CD8-positive, alpha-beta memory T cell (primary cell): ENCODE measurements around the gene RAD51B. TPM values are rescaled to one million over a fixed set of nuclear protein-coding genes. Genes with fewer than 3 reads are reported as not detected.

Experiments
- CTCF ChIA-PET: fragments of 350-600 bp; sonication (Branson Sonifier 250); formaldehyde crosslinking; loops from one replicate; lab custom pipeline; 2021; ENCODE audit warnings: antibody characterized with exemption; lab: Charles Lee
- POLR2A ChIA-PET: fragments of 350-600 bp; sonication (Branson Sonifier 250); formaldehyde crosslinking; loops from one replicate; lab custom pipeline; 2021; ENCODE audit warnings: antibody characterized with exemption; lab: Charles Lee
- DNase-seq, 5 donors: peaks; one replicate each; pipeline versions ENCODE4 v3.0.0 to v3.0.0-alpha.2; 2020 to 2022; ENCODE audit warnings: mixed read lengths in 1 of 5
- H3K27ac ChIP-seq: one replicate; pipeline ENCODE4 v1.7.0; 2013; ENCODE audit warnings: low read depth, mild to moderate bottlenecking, low read length, moderate library complexity
- H3K27me3 ChIP-seq: 2 replicates; pipeline ENCODE4 v1.7.0; 2013; ENCODE audit warnings: low read length, mild to moderate bottlenecking; ENCODE audit not compliant: insufficient read depth, poor library complexity, severe bottlenecking
- H3K36me3 ChIP-seq: 2 replicates; pipeline ENCODE4 v1.7.0; 2013; ENCODE audit warnings: mild to moderate bottlenecking, low read length, moderate library complexity; ENCODE audit not compliant: insufficient read depth
- H3K4me1 ChIP-seq: 2 replicates; pipeline ENCODE4 v1.7.0; 2013; ENCODE audit warnings: mild to moderate bottlenecking, low read length, moderate library complexity; ENCODE audit not compliant: insufficient read depth
- H3K4me3 ChIP-seq: 2 replicates; pipeline ENCODE4 v1.7.0; 2013; ENCODE audit warnings: mild to moderate bottlenecking, low read length
- H3K9me3 ChIP-seq: 2 replicates; pipeline ENCODE4 v1.7.0; 2013; ENCODE audit warnings: mild to moderate bottlenecking, low read length
- H3K27ac Mint-ChIP-seq, 8 donors: one replicate each; pipeline ENCODE4 v1.8.0; 2020 to 2021; ENCODE audit warnings: mixed read lengths in 8 of 8, mild to moderate bottlenecking in 6 of 8, inconsistent platforms in 3 of 8, moderate library complexity in 3 of 8
- H3K27me3 Mint-ChIP-seq, 2 donors: one replicate each; pipeline ENCODE4 v1.8.0; 2020 to 2021; ENCODE audit warnings: mixed read lengths in 2 of 2, mild to moderate bottlenecking in 1 of 2, moderate library complexity in 1 of 2
- H3K36me3 Mint-ChIP-seq, 3 donors: one replicate each; pipeline ENCODE4 v1.8.0; 2020 to 2021; ENCODE audit warnings: mixed read lengths in 3 of 3, inconsistent platforms in 1 of 3, mild to moderate bottlenecking in 1 of 3
- H3K4me1 Mint-ChIP-seq, 3 donors: one replicate each; pipeline ENCODE4 v1.8.0; 2020 to 2021; ENCODE audit warnings: mixed read lengths in 3 of 3, inconsistent platforms in 1 of 3, mild to moderate bottlenecking in 1 of 3
- H3K4me3 Mint-ChIP-seq, 7 donors: one replicate each; pipeline ENCODE4 v1.8.0; 2020 to 2021; ENCODE audit warnings: mixed read lengths in 7 of 7, mild to moderate bottlenecking in 6 of 7, moderate library complexity in 4 of 7, inconsistent platforms in 2 of 7
- H3K9me3 Mint-ChIP-seq, 5 donors: one replicate each; pipeline ENCODE4 v1.8.0; 2020 to 2022; ENCODE audit warnings: mixed read lengths in 5 of 5, mild to moderate bottlenecking in 3 of 5, moderate library complexity in 2 of 5, inconsistent platforms in 1 of 5
- polyA plus RNA-seq: library from polyadenylated mRNA; unstranded; fragments of 300-500 nt; fragmentation: Illumina TruSeq; gene quantifications from one replicate; pipeline ENCODE4 v1.2.3, GENCODE V29; 2021
- total RNA-seq, 2 experiments: library from RNA; stranded (reverse); gene quantifications; one replicate each; pipeline ENCODE4 v1.2.3, GENCODE V29; 2021

The RAD51B gene
- total and polyA plus RNA-seq, 3 experiments from 2014 or later, result 15.7 to 22.9 (median 17.4) TPM

GRCh38 chr14:68470361-68470760 lies 650.8 kb downstream of the RAD51B start:
- H3K9me3 ChIP-seq, result no peaks in the 10 kb centered on the region
- H3K27ac ChIP-seq, result no peak overlapping the region
- no peak for DNase-seq
- no peak overlapping the region for H3K4me3 ChIP-seq
- Mint-ChIP-seq H3K4me1 (peaks cover 16 to 18% (median 17%) of the 10 kb centered on the region in 3 donors), H3K27me3 (peaks cover 0 to 2% of the 10 kb centered on the region in 2 donors), H3K27ac (no peak overlapping the region), H3K36me3 (peaks cover 0 to 6% (median 2%) of the 10 kb centered on the region in 3 donors), H3K9me3 (no peaks in the 10 kb centered on the region), H3K4me3 (no peak overlapping the region)
- H3K27me3 ChIP-seq, result no peaks in the 10 kb centered on the region
- POLR2A ChIA-PET, result no interaction called here
- CTCF ChIA-PET, result interaction anchor here (1.5 kb wide), 1 partner anchor 13 kb away, joined by 4 read pairs; no protein-coding TSS in a partner anchor
- H3K4me1 ChIP-seq, result peaks cover 11% of the 10 kb centered on the region
- no peaks in the 10 kb centered on the region for H3K36me3 ChIP-seq

- Mint-ChIP-seq H3K27me3 (peaks cover 0 to 2% of the 10 kb centered on the region in 2 donors), H3K36me3 (peaks cover 0 to 8% (median 2%) of the 10 kb centered on the region in 3 donors), H3K9me3 (no peaks in the 10 kb centered on the region), H3K27ac (peak overlapping the region in 4 of 8 donors; percentile 8 to 70 (median 33)), H3K4me1 (peaks cover 16 to 18% (median 17%) of the 10 kb centered on the region in 3 donors), H3K4me3 (no peak overlapping the region)
- H3K4me3 ChIP-seq, result no peak overlapping the region
- DNase-seq, result no peak
- CTCF ChIA-PET, result interaction anchor here (1.5 kb wide), 1 partner anchor 13 kb away, joined by 4 read pairs; no protein-coding TSS in a partner anchor
- H3K9me3 ChIP-seq, result no peaks in the 10 kb centered on the region
- POLR2A ChIA-PET, result no interaction called here
- H3K4me1 ChIP-seq, result peaks cover 11% of the 10 kb centered on the region
- H3K27me3 ChIP-seq, result no peaks in the 10 kb centered on the region
- no peak overlapping the region for H3K27ac ChIP-seq
- H3K36me3 ChIP-seq, result no peaks in the 10 kb centered on the region
These were observed 651.7 kb downstream of the RAD51B start for GRCh38 chr14:68471029-68471963.

- Mint-ChIP-seq H3K27me3 (peaks cover 0 to 2% of the 10 kb centered on the region in 2 donors), H3K27ac (peak overlapping the region in 2 of 8 donors; percentile 42 to 70), H3K4me3 (no peak overlapping the region), H3K4me1 (peaks cover 16 to 18% (median 17%) of the 10 kb centered on the region in 3 donors), H3K9me3 (no peaks in the 10 kb centered on the region), H3K36me3 (peaks cover 2 to 8% (median 3%) of the 10 kb centered on the region in 3 donors)
- no peak for DNase-seq
- Histone ChIP-seq H3K9me3 (no peaks in the 10 kb centered on the region), H3K4me3 (no peak overlapping the region), H3K27me3 (no peaks in the 10 kb centered on the region), H3K4me1 (peaks cover 11% of the 10 kb centered on the region), H3K36me3 (no peaks in the 10 kb centered on the region), H3K27ac (no peak overlapping the region)
- ChIA-PET CTCF (no interaction called here), POLR2A (no interaction called here)
These were observed 652.5 kb downstream of the RAD51B start for GRCh38 chr14:68471964-68472508.

- Histone ChIP-seq H3K27me3 (no peaks in the 10 kb centered on the region), H3K9me3 (no peaks in the 10 kb centered on the region), H3K36me3 (no peaks in the 10 kb centered on the region), H3K4me1 (peaks cover 9% of the 10 kb centered on the region), H3K4me3 (no peak overlapping the region), H3K27ac (no peak overlapping the region)
- Mint-ChIP-seq H3K4me1 (peaks cover 17 to 25% (median 17%) of the 10 kb centered on the region in 3 donors), H3K9me3 (no peaks in the 10 kb centered on the region), H3K4me3 (no peak overlapping the region), H3K36me3 (peaks cover 2 to 8% (median 8%) of the 10 kb centered on the region in 3 donors), H3K27me3 (peaks cover 0 to 2% of the 10 kb centered on the region in 2 donors), H3K27ac (peak overlapping the region in 2 of 8 donors; percentile 15 to 67)
- POLR2A ChIA-PET, result no interaction called here
- CTCF ChIA-PET, result no interaction called here
- no peak for DNase-seq
These were observed 653.5 kb downstream of the RAD51B start for GRCh38 chr14:68473069-68473468.

- Mint-ChIP-seq H3K9me3 (no peaks in the 10 kb centered on the region), H3K36me3 (peaks cover 2 to 9% (median 8%) of the 10 kb centered on the region in 3 donors), H3K27ac (no peak overlapping the region), H3K4me1 (peaks cover 10 to 25% (median 10%) of the 10 kb centered on the region in 3 donors), H3K4me3 (no peak overlapping the region), H3K27me3 (peaks cover 0 to 2% of the 10 kb centered on the region in 2 donors)
- no peaks in the 10 kb centered on the region for H3K36me3 ChIP-seq
- POLR2A ChIA-PET, result no interaction called here
- CTCF ChIA-PET, result no interaction called here
- no peak overlapping the region for H3K27ac ChIP-seq
- no peaks in the 10 kb centered on the region for H3K27me3 ChIP-seq
- no peak for DNase-seq
- H3K4me1 ChIP-seq, result peaks cover 2% of the 10 kb centered on the region
- H3K4me3 ChIP-seq, result no peak overlapping the region
- H3K9me3 ChIP-seq, result no peaks in the 10 kb centered on the region
These were observed 654.2 kb downstream of the RAD51B start for GRCh38 chr14:68473794-68474193.

- H3K27ac ChIP-seq, result no peak overlapping the region
- peaks cover 2 to 14% (median 8%) of the 10 kb centered on the region in 3 donors for H3K36me3 Mint-ChIP-seq
- H3K4me1 ChIP-seq, result no peaks in the 10 kb centered on the region
- H3K4me3 ChIP-seq, result no peak overlapping the region
- CTCF ChIA-PET, result no interaction called here
- H3K4me3 Mint-ChIP-seq, result no peak overlapping the region
- H3K27me3 Mint-ChIP-seq, result peaks cover 0 to 2% of the 10 kb centered on the region in 2 donors
- no peak for DNase-seq
- H3K27me3 ChIP-seq, result no peaks in the 10 kb centered on the region
- no peak overlapping the region for H3K27ac Mint-ChIP-seq
- no peaks in the 10 kb centered on the region for H3K9me3 Mint-ChIP-seq
- POLR2A ChIA-PET, result no interaction called here
- H3K4me1 Mint-ChIP-seq, result peaks cover 3 to 17% (median 6%) of the 10 kb centered on the region in 3 donors
- H3K36me3 ChIP-seq, result no peaks in the 10 kb centered on the region
- H3K9me3 ChIP-seq, result no peaks in the 10 kb centered on the region
These were observed 655.2 kb downstream of the RAD51B start for GRCh38 chr14:68474741-68475140.

- no peak overlapping the region for H3K4me3 ChIP-seq
- Mint-ChIP-seq H3K4me1 (peaks cover 4 to 19% (median 6%) of the 10 kb centered on the region in 3 donors), H3K27me3 (peaks cover 0 to 2% of the 10 kb centered on the region in 2 donors), H3K36me3 (peaks cover 0 to 16% (median 8%) of the 10 kb centered on the region in 3 donors), H3K4me3 (no peak overlapping the region), H3K9me3 (no peaks in the 10 kb centered on the region), H3K27ac (peak overlapping the region in 1 of 8 donors; percentile 42)
- POLR2A ChIA-PET, result no interaction called here
- DNase-seq, result no peak
- H3K27me3 ChIP-seq, result no peaks in the 10 kb centered on the region
- no peaks in the 10 kb centered on the region for H3K9me3 ChIP-seq
- CTCF ChIA-PET, result no interaction called here
- H3K4me1 ChIP-seq, result no peaks in the 10 kb centered on the region
- H3K36me3 ChIP-seq, result no peaks in the 10 kb centered on the region
- H3K27ac ChIP-seq, result no peak overlapping the region
These were observed 656.2 kb downstream of the RAD51B start for GRCh38 chr14:68475802-68476201.
